ENCODE measurements around the gene ZNF813. TPM values are rescaled to one million over a fixed set of nuclear protein-coding genes. Genes with fewer than 3 reads are reported as not detected.
"Not testable (repeated sequence)": the region's sequence is repeated elsewhere in the genome, so short reads cannot be mapped to it uniquely, and the experiment has no call there.

The ZNF813 gene
- total RNA-seq: 1 to 10 TPM; 1.5 TPM
- long read RNA-seq, full-length matches to known transcripts: 1 of 1 reads
- long read RNA-seq, partial matches to known transcripts: 0 of 1 reads
- long read RNA-seq, other reads (novel, unspliced or antisense): 0 of 1 reads

- intact Hi-C loops (cut with DNase I): no loop called here
- ATAC-seq: peak; percentile 99 to 100
- peak; percentile 97 for DNase-seq
Measured at GRCh38 chr19:53467485-53468262, at the start of gene ZNF813. Gene ZNF813, plus strand, starts transcription at chr19:53467733. Its CDS starts 16,090 bp downstream, at chr19:53483823.

GRCh38 chr19:53420520-53421315 is 46.8 kb upstream of the ZNF813 start:
- ATAC-seq; DNase-seq; intact Hi-C loops (cut with DNase I): not testable (repeated sequence)

- intact Hi-C loops (cut with DNase I): no loop called here
- ATAC-seq (no peak), DNase-seq (no peak)
Measured at GRCh38 chr19:53422551-53422950, 45.0 kb upstream of the ZNF813 start.

- peak; percentile 29 to 60 for ATAC-seq
- DNase-seq: not testable (repeated sequence)
Measured at GRCh38 chr19:53423074-53423473, 44.5 kb upstream of the ZNF813 start.

GRCh38 chr19:53423680-53424079 is 43.9 kb upstream of the ZNF813 start:
- ATAC-seq: peak in 1 of 2 donors; percentile 55
- DNase-seq; intact Hi-C loops (cut with DNase I): not testable (repeated sequence)

More at GRCh38 chr19:53423074-53423473, 44.5 kb upstream of the ZNF813 start:
- intact Hi-C loops (cut with DNase I): not testable (repeated sequence)

GRCh38 chr19:53424968-53425597 is 42.5 kb upstream of the ZNF813 start:
- peak; percentile 83 for DNase-seq
- intact Hi-C loops (cut with DNase I): loop anchor here in 1 of 2 donors (5.0 kb wide), 2 partner anchors 82 to 322 kb away; no protein-coding TSS in a partner anchor
- ATAC-seq: peak; percentile 94 to 96

GRCh38 chr19:53431399-53432087 is 36.0 kb upstream of the ZNF813 start, which contains the start of gene ZNF761:
Gene ZNF761, plus strand, starts transcription at chr19:53431984. Its CDS starts 15,285 bp downstream, at chr19:53447269.
- intact Hi-C loops (cut with DNase I): no loop called here
- peak; percentile 100 for ATAC-seq
- DNase-seq: peak; percentile 96

GRCh38 chr19:53432088-53432661 is 35.4 kb upstream of the ZNF813 start:
- DNase-seq (peak; percentile 62), ATAC-seq (peak; percentile 32 to 58)
- intact Hi-C loops (cut with DNase I): no loop called here

GRCh38 chr19:53443809-53444208 is 23.7 kb upstream of the ZNF813 start:
- ATAC-seq; DNase-seq; intact Hi-C loops (cut with DNase I): not testable (repeated sequence)

GRCh38 chr19:53447196-53447595 is 20.3 kb upstream of the ZNF813 start:
- ATAC-seq; DNase-seq; intact Hi-C loops (cut with DNase I): not testable (repeated sequence)

GRCh38 chr19:53455828-53456227 is 11.7 kb upstream of the ZNF813 start:
- no peak for DNase-seq
- intact Hi-C loops (cut with DNase I): no loop called here
- ATAC-seq: no peak

GRCh38 chr19:53460131-53460721 is 7.3 kb upstream of the ZNF813 start:
- ATAC-seq; intact Hi-C loops (cut with DNase I); DNase-seq: not testable (repeated sequence)

GRCh38 chr19:53461866-53462265 is 5.7 kb upstream of the ZNF813 start:
- intact Hi-C loops (cut with DNase I): no loop called here
- ATAC-seq: no peak
- DNase-seq: no peak

GRCh38 chr19:53462861-53463260 is 4.7 kb upstream of the ZNF813 start:
- intact Hi-C loops (cut with DNase I): no loop called here
- DNase-seq (no peak), ATAC-seq (no peak)

- peak; percentile 45 to 69 for ATAC-seq
- intact Hi-C loops (cut with DNase I): no loop called here
- DNase-seq: peak; percentile 75
Measured at GRCh38 chr19:53463263-53463662, 4.3 kb upstream of the ZNF813 start.

GRCh38 chr19:53466726-53467484 is 628 bp upstream of the ZNF813 start:
- ATAC-seq: peak; percentile 17 to 33
- intact Hi-C loops (cut with DNase I): no loop called here
- DNase-seq: peak; percentile 35

- DNase-seq; ATAC-seq; intact Hi-C loops (cut with DNase I): not testable (repeated sequence)
Measured at GRCh38 chr19:53468628-53469027, 1.1 kb downstream of the ZNF813 start.
